ENCODE measurements around the gene AGMO. TPM values are rescaled to one million over a fixed set of nuclear protein-coding genes. Genes with fewer than 3 reads are reported as not detected.
"Not testable (repeated sequence)": the region's sequence is repeated elsewhere in the genome, so short reads cannot be mapped to it uniquely, and the experiment has no call there.

The AGMO gene
- polyA plus RNA-seq, 1 donor from 2014 or later, result not detected

GRCh38 chr7:15554744-15555143 is 7.1 kb downstream of the AGMO start:
- Histone ChIP-seq H3K27ac (ENCODE audit: low read length) (no peak overlapping the region), H3K4me3 (ENCODE audit: low read length) (no peak overlapping the region), H2AFZ (ENCODE audit: low read depth, low read length) (no peak overlapping the region), H3K36me3 (ENCODE audit: insufficient read depth, low read length) (no peaks in the 10 kb centered on the region), H3K79me2 (replicated peaks; ENCODE audit: insufficient read depth, low read length) (no peaks in the 10 kb centered on the region), H3K27me3 (ENCODE audit: insufficient read depth, low read depth, low read length) (no peaks in the 10 kb centered on the region), H3F3A (ENCODE audit: insufficient read depth, low read length, poor library complexity, severe bottlenecking) (no peaks in the 10 kb centered on the region), H3K9me2 (ENCODE audit: insufficient read depth, low read length) (no peaks in the 10 kb centered on the region), H4K20me1 (ENCODE audit: insufficient read depth) (no peaks in the 10 kb centered on the region), H3K9ac (ENCODE audit: low read length) (no peak overlapping the region), H3K4me2 (ENCODE audit: low read length) (no peak overlapping the region), H3K9me3 (ENCODE audit: low read length) (no peaks in the 10 kb centered on the region)
- no peak for TF ChIP-seq CTCF (IDR thresholded peaks at IDR 0.05; ENCODE audit: poor library complexity, severe bottlenecking)
- no peak for TF ChIP-seq EZH2 (IDR thresholded peaks at IDR 0.05; ENCODE audit: borderline replicate concordance, insufficient read depth, low read length, poor library complexity, severe bottlenecking)
- no peak for TF ChIP-seq POLR2AphosphoS5 (IDR thresholded peaks at IDR 0.05)
- TF ChIP-seq REST (IDR thresholded peaks at IDR 0.05; ENCODE audit: borderline replicate concordance), result no peak
- no peak for TF ChIP-seq SMC3 (conservative IDR thresholded peaks at IDR 0.05; ENCODE audit: poor library complexity)
- TF ChIP-seq RAD21 (conservative IDR thresholded peaks at IDR 0.05), result no peak
- no peak for TF ChIP-seq TAF1 (IDR thresholded peaks at IDR 0.05; ENCODE audit: low read depth)
- TF ChIP-seq EP300 (conservative IDR thresholded peaks at IDR 0.05; ENCODE audit: poor library complexity, severe bottlenecking), result no peak
- no peak for TF ChIP-seq MXI1 (conservative IDR thresholded peaks at IDR 0.05; ENCODE audit: poor library complexity, severe bottlenecking)

GRCh38 chr7:15554081-15554480 is 7.7 kb downstream of the AGMO start:
- H3K4me3 ChIP-seq (ENCODE audit: low read length), result no peak overlapping the region
- H3K27me3 ChIP-seq (ENCODE audit: insufficient read depth, low read depth, low read length), result no peaks in the 10 kb centered on the region
- no peaks in the 10 kb centered on the region for H3K9me2 ChIP-seq (ENCODE audit: insufficient read depth, low read length)
- no peak for TF ChIP-seq POLR2AphosphoS5 (IDR thresholded peaks at IDR 0.05)
- no peak for TF ChIP-seq EZH2 (IDR thresholded peaks at IDR 0.05; ENCODE audit: borderline replicate concordance, insufficient read depth, low read length, poor library complexity, severe bottlenecking)
- no peak for TF ChIP-seq MXI1 (conservative IDR thresholded peaks at IDR 0.05; ENCODE audit: poor library complexity, severe bottlenecking)
- TF ChIP-seq EP300 (conservative IDR thresholded peaks at IDR 0.05; ENCODE audit: poor library complexity, severe bottlenecking), result no peak
- TF ChIP-seq REST (IDR thresholded peaks at IDR 0.05; ENCODE audit: borderline replicate concordance), result no peak
- TF ChIP-seq RAD21 (conservative IDR thresholded peaks at IDR 0.05), result no peak
- TF ChIP-seq TAF1 (IDR thresholded peaks at IDR 0.05; ENCODE audit: low read depth), result no peak
- TF ChIP-seq SMC3 (conservative IDR thresholded peaks at IDR 0.05; ENCODE audit: poor library complexity), result no peak
- TF ChIP-seq CTCF (IDR thresholded peaks at IDR 0.05; ENCODE audit: poor library complexity, severe bottlenecking), result no peak
- no peak overlapping the region for H3K4me2 ChIP-seq (ENCODE audit: low read length)
- H3K36me3 ChIP-seq (ENCODE audit: insufficient read depth, low read length), result no peaks in the 10 kb centered on the region
- H3K9me3 ChIP-seq (ENCODE audit: low read length), result no peaks in the 10 kb centered on the region
- no peaks in the 10 kb centered on the region for H4K20me1 ChIP-seq (ENCODE audit: insufficient read depth)
- H2AFZ ChIP-seq (ENCODE audit: low read depth, low read length), result no peak overlapping the region
- H3K79me2 ChIP-seq (replicated peaks; ENCODE audit: insufficient read depth, low read length), result no peaks in the 10 kb centered on the region
- H3F3A ChIP-seq (ENCODE audit: insufficient read depth, low read length, poor library complexity, severe bottlenecking), result no peaks in the 10 kb centered on the region
- no peak overlapping the region for H3K27ac ChIP-seq (ENCODE audit: low read length)
- no peak overlapping the region for H3K9ac ChIP-seq (ENCODE audit: low read length)

- H3K36me3 ChIP-seq (ENCODE audit: insufficient read depth, low read length); H2AFZ ChIP-seq (ENCODE audit: low read depth, low read length); H3K9me2 ChIP-seq (ENCODE audit: insufficient read depth, low read length); H3K4me3 ChIP-seq (ENCODE audit: low read length); H3K27me3 ChIP-seq (ENCODE audit: insufficient read depth, low read depth, low read length); H3K4me2 ChIP-seq (ENCODE audit: low read length); H4K20me1 ChIP-seq (ENCODE audit: insufficient read depth); H3F3A ChIP-seq (ENCODE audit: insufficient read depth, low read length, poor library complexity, severe bottlenecking); H3K9me3 ChIP-seq (ENCODE audit: low read length); H3K79me2 ChIP-seq (replicated peaks; ENCODE audit: insufficient read depth, low read length); H3K27ac ChIP-seq (ENCODE audit: low read length); H3K9ac ChIP-seq (ENCODE audit: low read length): not testable (repeated sequence)
Observed at GRCh38 chr7:15547320-15547719, 14.5 kb downstream of the AGMO start.

All from neural cell (in vitro differentiated cells).